CD14-positive monocyte (primary cell): Measurements from ENCODE around the gene ZNF254. TPM values are rescaled to one million over a fixed set of nuclear protein-coding genes. Genes with fewer than 3 reads are reported as not detected.

Source experiments
- DNase-seq, 3 donors: peaks; one replicate each; pipeline ENCODE4 v3.0.0-alpha.2; 2011 to 2022
- H2AFZ ChIP-seq: 2 replicates; pipeline ENCODE4 v1.6.0; 2012; ENCODE audit warnings: mild to moderate bottlenecking, low read depth, low read length, inconsistent platforms; ENCODE audit not compliant: insufficient read depth, poor library complexity, severe bottlenecking
- H3K27ac ChIP-seq, 2 donors: 1 replicate in 1 of 2; 2 replicates in 1 of 2; pipeline ENCODE4 v1.5.1; 2012 to 2013; ENCODE audit warnings: low read length in 2 of 2, control low read depth in 1 of 2, inconsistent platforms in 1 of 2, low read depth in 1 of 2, mild to moderate bottlenecking in 1 of 2
- H3K27me3 ChIP-seq, 2 donors: one replicate each; pipeline versions ENCODE4 v1.6.0 to v1.6.1; 2011 to 2013; ENCODE audit warnings: low read length in 2 of 2; ENCODE audit not compliant: control insufficient read depth in 2 of 2, insufficient read depth in 2 of 2
- H3K36me3 ChIP-seq, 2 donors: replicated peaks in 1 of 2; 1 replicate in 1 of 2; 2 replicates in 1 of 2; pipeline versions ENCODE4 v1.5.1 to v1.6.1; 2012 to 2013; ENCODE audit warnings: low read length in 2 of 2, control low read depth in 1 of 2, inconsistent platforms in 1 of 2, mild to moderate bottlenecking in 1 of 2; ENCODE audit not compliant: insufficient read depth in 2 of 2, control insufficient read depth in 1 of 2
- H3K4me1 ChIP-seq, 2 donors: 1 replicate in 1 of 2; 2 replicates in 1 of 2; pipeline versions ENCODE4 v1.5.1 to v1.6.1; 2012 to 2013; ENCODE audit warnings: low read length in 2 of 2, control low read depth in 1 of 2, inconsistent platforms in 1 of 2, mild to moderate bottlenecking in 1 of 2, moderate library complexity in 1 of 2; ENCODE audit not compliant: insufficient read depth in 2 of 2, control insufficient read depth in 1 of 2
- H3K4me2 ChIP-seq: replicated peaks from 2 replicates; pipeline ENCODE3; 2012; ENCODE audit warnings: low read length, moderate library complexity, mild to moderate bottlenecking; ENCODE audit not compliant: poor library complexity, severe bottlenecking; ENCODE audit errors: extremely low read depth
- H3K4me3 ChIP-seq, 3 experiments: fragments of 200-600 bp in 1 of 3; sonication (generic) in 1 of 3; replicated peaks in 1 of 3; 1 replicate in 2 of 3; 2 replicates in 1 of 3; pipeline ENCODE4 v1.5.1; 2011 to 2013; ENCODE audit warnings: low read length in 3 of 3, mild to moderate bottlenecking in 3 of 3, control low read depth in 2 of 3, low read depth in 2 of 3, inconsistent platforms in 1 of 3, moderate library complexity in 1 of 3
- H3K79me2 ChIP-seq: 2 replicates; pipeline ENCODE4 v1.6.0; 2012; ENCODE audit warnings: mild to moderate bottlenecking, control low read depth, inconsistent platforms, low read length, moderate library complexity; ENCODE audit not compliant: insufficient read depth
- H3K9ac ChIP-seq: 2 replicates; pipeline ENCODE4 v1.6.0; 2017; ENCODE audit warnings: low read length, mild to moderate bottlenecking; ENCODE audit not compliant: insufficient read depth, poor library complexity, severe bottlenecking
- H3K9me3 ChIP-seq, 2 donors: replicated peaks in 1 of 2; 1 replicate in 1 of 2; 2 replicates in 1 of 2; pipeline versions ENCODE4 v1.5.1 to v1.6.1; 2012 to 2013; ENCODE audit warnings: low read length in 2 of 2, control low read depth in 1 of 2; ENCODE audit not compliant: control insufficient read depth in 1 of 2, insufficient read depth in 1 of 2
- H4K20me1 ChIP-seq: 2 replicates; pipeline ENCODE4 v1.6.0; 2012; ENCODE audit warnings: mild to moderate bottlenecking, low read length, control low read depth, moderate library complexity; ENCODE audit not compliant: insufficient read depth
- H3K27ac Mint-ChIP-seq, 7 donors: one replicate each; pipeline ENCODE4 v1.8.0; 2020; ENCODE audit warnings: mild to moderate bottlenecking in 7 of 7, mixed read lengths in 7 of 7, moderate library complexity in 6 of 7, inconsistent platforms in 2 of 7
- H3K27me3 Mint-ChIP-seq, 3 donors: one replicate each; pipeline ENCODE4 v1.8.0; 2021 to 2022; ENCODE audit warnings: low read depth in 3 of 3, mild to moderate bottlenecking in 3 of 3, mixed read lengths in 3 of 3, moderate library complexity in 3 of 3, inconsistent platforms in 1 of 3
- H3K36me3 Mint-ChIP-seq, 2 donors: one replicate each; pipeline ENCODE4 v1.8.0; 2020; ENCODE audit warnings: mixed read lengths in 2 of 2, inconsistent platforms in 1 of 2, mild to moderate bottlenecking in 1 of 2
- H3K4me1 Mint-ChIP-seq: one replicate; pipeline ENCODE4 v1.8.0; 2020; ENCODE audit warnings: mild to moderate bottlenecking, mixed read lengths
- H3K4me3 Mint-ChIP-seq, 2 donors: one replicate each; pipeline ENCODE4 v1.8.0; 2020; ENCODE audit warnings: mild to moderate bottlenecking in 2 of 2, mixed read lengths in 2 of 2, moderate library complexity in 1 of 2
- H3K9me3 Mint-ChIP-seq, 7 donors: one replicate each; pipeline ENCODE4 v1.8.0; 2020 to 2022; ENCODE audit warnings: mixed read lengths in 7 of 7, mild to moderate bottlenecking in 6 of 7, moderate library complexity in 6 of 7, inconsistent platforms in 2 of 7
- CTCF ChIP-seq: fragments of 200-600 bp; IDR thresholded peaks from one replicate; pipeline ENCODE4 v1.8.0; 2022; ENCODE audit warnings: antibody characterized with exemption, mild to moderate bottlenecking
- WGBS: methylation state at CpG from one replicate; pipeline ENCODE4 v1.1.5; 2013; ENCODE audit warnings: missing lambda C conversion rate; ENCODE audit not compliant: insufficient coverage; 5-methylcytosine and 5-hydroxymethylcytosine counted together
- intact Hi-C, 2 donors: fragments of 100-400 bp; cut with micrococcal nuclease; formaldehyde crosslinking; loops; one replicate each; pipeline versions ENCODE4 v1.15.0 to v1.15.1; 2023
- polyA plus RNA-seq, 3 donors: library from polyadenylated mRNA; depleted of rRNA in 1 of 3; unstranded in 2 of 3; stranded (reverse) in 1 of 3; fragments of 300-500 nt in 2 of 3; fragments of >200 nt in 1 of 3; fragmentation: Illumina TruSeq in 2 of 3; gene quantifications; 1 replicate in 2 of 3; 2 replicates in 1 of 3; pipeline ENCODE4 v1.2.3, GENCODE V29; 2012 to 2021

The ZNF254 gene
- polyA plus RNA-seq, 3 donors = 1.4 to 2.9 (median 1.7) TPM

GRCh38 chr19:24173882-24174281, 86.9 kb downstream of the ZNF254 start:
- intact Hi-C loops = no loop called here
- 80% methylated on average over 1 of the region's 2 CpGs for WGBS
- H3K9me3 Mint-ChIP-seq = peaks cover 14 to 63% (median 45%) of the 10 kb centered on the region in 7 donors
- no peaks in the 10 kb centered on the region for H3K36me3 Mint-ChIP-seq
- Histone ChIP-seq H2AFZ (no peak overlapping the region), H3K4me3 (no peak overlapping the region), H3K36me3 (no peaks in the 10 kb centered on the region), H3K9ac (no peak overlapping the region), H3K27me3 (no peaks in the 10 kb centered on the region), H3K4me1 (no peaks in the 10 kb centered on the region), H4K20me1 (no peaks in the 10 kb centered on the region), H3K79me2 (no peaks in the 10 kb centered on the region), H3K4me2 (no peak overlapping the region), H3K9me3 (peaks cover 36 to 64% of the 10 kb centered on the region in 2 donors), H3K27ac (no peak overlapping the region)
- no peak overlapping the region for H3K27ac Mint-ChIP-seq
- H3K4me1 Mint-ChIP-seq = no peaks in the 10 kb centered on the region
- no peak for TF ChIP-seq CTCF
- no peak for DNase-seq
- H3K4me3 Mint-ChIP-seq = no peak overlapping the region
- H3K27me3 Mint-ChIP-seq = peaks cover 0 to under 1% (median 0%) of the 10 kb centered on the region in 3 donors

- Histone ChIP-seq H3K4me3 (no peak overlapping the region), H3K27me3 (no peaks in the 10 kb centered on the region), H2AFZ (no peak overlapping the region), H3K9me3 (peaks cover 24 to 67% of the 10 kb centered on the region in 2 donors), H3K27ac (no peak overlapping the region), H3K9ac (no peak overlapping the region), H3K4me1 (no peaks in the 10 kb centered on the region), H3K36me3 (no peaks in the 10 kb centered on the region), H4K20me1 (no peaks in the 10 kb centered on the region), H3K4me2 (no peak overlapping the region), H3K79me2 (no peaks in the 10 kb centered on the region)
- H3K4me1 Mint-ChIP-seq = no peaks in the 10 kb centered on the region
- H3K36me3 Mint-ChIP-seq = no peaks in the 10 kb centered on the region
- peaks cover 0 to 6% (median 0%) of the 10 kb centered on the region in 3 donors for H3K27me3 Mint-ChIP-seq
- no peak for DNase-seq
- WGBS = 81% methylated on average over 9 of the region's 18 CpGs
- H3K9me3 Mint-ChIP-seq = peaks cover 32 to 68% (median 56%) of the 10 kb centered on the region in 7 donors
- no peak overlapping the region for H3K27ac Mint-ChIP-seq
- TF ChIP-seq CTCF = no peak
- intact Hi-C loops = no loop called here
- H3K4me3 Mint-ChIP-seq = no peak overlapping the region
Measured at GRCh38 chr19:24177686-24178085, 90.7 kb downstream of the ZNF254 start.
